ENCODE measurements around the gene CFDP1.

- TF ChIP-seq EZH2phosphoT487 (IDR thresholded peaks at IDR 0.05; ENCODE audit: low read length) = no peak
- TF ChIP-seq CTCF (IDR thresholded peaks at IDR 0.05; ENCODE audit: low read length) = no peak
Observed at GRCh38 chr16:75481475-75481874, 48.2 kb upstream of the CFDP1 start.

Data from MM.1S (cell line).